K562 (cell line): ENCODE data around the gene TMEM87A. TPM values are rescaled to one million over a fixed set of nuclear protein-coding genes. Genes with fewer than 3 reads are reported as not detected.

Experiments used
- ATAC-seq: fragments of 200-7000 bp; cut with Tn5 transposase; 3 replicates; pipeline ENCODE4 v1.9.1; 2020; ENCODE audit warnings: moderate library complexity
- BruUV-seq: library from RNA; stranded (reverse); fragments of 400-500 nt; replicated peaks from 2 replicates; lab custom pipeline; 2021; lab: Mats Ljungman, UMichigan
- CTCF ChIA-PET: fragments of 300-600 bp; formaldehyde crosslinking; extraction: SDS; loops from one replicate; lab custom pipeline; 2021; ENCODE audit warnings: low intra/inter-chr PET ratio; lab: Yijun Ruan, JAX
- POLR2A ChIA-PET: fragments of 300-600, 350-650 bp; sonication (Branson Sonifier 250); formaldehyde crosslinking; extraction: SDS; loops from one replicate; lab custom pipeline; 2021; ENCODE audit warnings: antibody characterized with exemption, inconsistent platforms; lab: Yijun Ruan, JAX
- DNase-seq, 4 experiments: peaks; one replicate each; pipeline versions ENCODE4 v3.0.0 to v3.0.0-alpha.2; 2011 to 2018; ENCODE audit warnings: low spot score in 3 of 4, mixed read lengths in 3 of 4; ENCODE audit errors: extremely low read depth in 1 of 4
- FAIRE-seq: peaks from 2 replicates; lab custom pipeline; 2011; peaks lifted over from hg19 to GRCh38; lab: Jason Lieb, UNC
- H2AFZ ChIP-seq: 2 replicates; pipeline ENCODE4 v1.6.0; 2011; ENCODE audit warnings: low read depth, low read length, control low read depth, inconsistent platforms
- H3K27ac ChIP-seq: fragments of 200-600 bp; 3 replicates; pipeline ENCODE4 v1.8.0; 2011; ENCODE audit warnings: low read depth, mild to moderate bottlenecking, control low read depth, inconsistent platforms, low read length, moderate library complexity, mixed read lengths; ENCODE audit errors: extremely low read depth
- H3K27me3 ChIP-seq, 2 experiments: fragments of 300-600 bp in 1 of 2; 2 replicates in 1 of 2; 3 replicates in 1 of 2; pipeline versions ENCODE4 v1.6.0 to v1.8.0; 2011; ENCODE audit warnings: inconsistent platforms in 2 of 2, low read length in 2 of 2, mild to moderate bottlenecking in 1 of 2, mixed read lengths in 1 of 2, moderate library complexity in 1 of 2; ENCODE audit not compliant: control insufficient read depth in 2 of 2, insufficient read depth in 2 of 2
- H3K36me3 ChIP-seq: fragments of 300-600 bp; 3 replicates; pipeline ENCODE4 v1.8.0; 2011; ENCODE audit warnings: mild to moderate bottlenecking, low read length, inconsistent platforms; ENCODE audit not compliant: control insufficient read depth, insufficient read depth
- H3K4me1 ChIP-seq, 2 experiments: fragments of 200-600 bp in 1 of 2; replicated peaks in 1 of 2; 2 replicates in 1 of 2; 3 replicates in 1 of 2; pipeline versions ENCODE4 v1.5.1 to v1.8.0; 2011; ENCODE audit warnings: inconsistent platforms in 2 of 2, low read length in 2 of 2, mild to moderate bottlenecking in 1 of 2, mixed read lengths in 1 of 2, moderate library complexity in 1 of 2; ENCODE audit not compliant: control insufficient read depth in 2 of 2, insufficient read depth in 2 of 2
- H3K4me2 ChIP-seq: 2 replicates; pipeline ENCODE4 v1.6.1; 2011; ENCODE audit warnings: low read length, control low read depth, inconsistent platforms, mixed read lengths; ENCODE audit not compliant: insufficient read depth
- H3K4me3 ChIP-seq: fragments of 200-600 bp; sonication (generic), shearing (Covaris generic); 2 replicates; pipeline ENCODE4 v1.5.1; 2016; ENCODE audit warnings: control low read depth, inconsistent platforms
- H3K79me2 ChIP-seq: fragments of 200-600 bp; 3 replicates; pipeline ENCODE4 v1.8.0; 2011; ENCODE audit warnings: low read length, inconsistent platforms; ENCODE audit not compliant: control insufficient read depth, insufficient read depth
- H3K9ac ChIP-seq, 2 experiments: 2 replicates each; pipeline versions ENCODE4 v1.6.0 to v1.6.1; 2011; ENCODE audit warnings: low read depth in 2 of 2, low read length in 2 of 2, control low read depth in 1 of 2, inconsistent platforms in 1 of 2, mild to moderate bottlenecking in 1 of 2, mixed read lengths in 1 of 2; ENCODE audit not compliant: insufficient read depth in 1 of 2
- H3K9me1 ChIP-seq: one replicate; pipeline ENCODE4 v1.6.0; 2011; ENCODE audit warnings: inconsistent platforms, mild to moderate bottlenecking, low read length, moderate library complexity; ENCODE audit not compliant: control insufficient read depth, insufficient read depth
- H3K9me3 ChIP-seq: replicated peaks from 2 replicates; pipeline ENCODE4 v1.5.1; 2011; ENCODE audit warnings: low read depth, low read length, inconsistent platforms; ENCODE audit not compliant: control insufficient read depth, insufficient read depth
- H4K20me1 ChIP-seq: replicated peaks from 2 replicates; pipeline ENCODE4 v1.6.1; 2011; ENCODE audit warnings: low read length, inconsistent platforms, mixed read lengths; ENCODE audit not compliant: control insufficient read depth, insufficient read depth
- EP400 ChIP-seq: fragments of 450-650 bp; IDR thresholded peaks from 2 replicates; pipeline ENCODE4 v1.6.1; 2017; ENCODE audit warnings: antibody characterized with exemption, mild to moderate bottlenecking, moderate library complexity
- RBM39 ChIP-seq: fragments of 200-400 bp; formaldehyde crosslinking; optimal IDR thresholded peaks from 2 replicates; pipeline ENCODE3; 2018; ENCODE audit warnings: low read depth, low read length
- ZC3H4 ChIP-seq: sonication (generic); formaldehyde crosslinking; IDR thresholded peaks from 2 replicates; pipeline ENCODE4 v1.9.0; 2021; ENCODE audit warnings: missing genetic modification reagents, borderline replicate concordance
- WGBS: fragments of 100-300 bp; shearing (Covaris generic); methylation state at CpG from one replicate; pipeline ENCODE4 v1.1.6; 2016; ENCODE audit warnings: low coverage, mixed read lengths; ENCODE audit not compliant: insufficient coverage; ENCODE audit errors: missing lambda C conversion rate; 5-methylcytosine and 5-hydroxymethylcytosine counted together
- in situ Hi-C: fragments of 300-500 bp; cut with MboI; formaldehyde crosslinking; loops from 4 replicates; pipeline ENCODE4 v1.15.0; 2018; ENCODE audit warnings: inconsistent platforms, mixed read lengths
- intact Hi-C: fragments of 100-400 bp; cut with micrococcal nuclease; formaldehyde crosslinking; loops from 2 replicates; pipeline ENCODE4 v1.14.2; 2022
- polyA plus RNA-seq, 8 experiments: library from polyadenylated mRNA; depleted of rRNA in 4 of 8; stranded (reverse) in 5 of 8; unstranded in 3 of 8; fragments of >200 nt; fragmentation: Nextera tagmentation in 2 of 8; fragmentation: Illumina TruSeq in 1 of 8; extraction: Ambion mirVana in 2 of 8; extraction: Trizol in 1 of 8; gene quantifications; 2 replicates each; pipeline versions ENCODE4 v1.2.1 to v1.2.3, GENCODE V29; 2011 to 2014; ENCODE audit warnings: inconsistent platforms in 1 of 8, missing spikeins in 1 of 8
- total RNA-seq, 7 experiments: library from RNA; depleted of rRNA in 6 of 7; stranded (reverse); fragments of >200 nt in 6 of 7; fragmentation: Illumina TruSeq in 2 of 7; extraction: Trizol in 2 of 7; gene quantifications; 2 replicates each; pipeline versions ENCODE4 v1.2.1 to v1.2.3, GENCODE V29; 2011 to 2021; ENCODE audit warnings: low replicate concordance in 1 of 7
- TF ChIP-seq, protein P1 (sequence below): fragments of 250-450 bp; sonication (Bioruptor Pico); IDR thresholded peaks from 2 replicates; pipeline ENCODE4 v1.5.0; 2020; ENCODE audit warnings: mild to moderate bottlenecking, borderline replicate concordance

The TMEM87A gene
- total and polyA plus RNA-seq, 9 of the 15 experiments (the other 6 are each of a cell fraction or from before 2014, with no cell fraction given), result 16.6 to 43.3 (median 29.6) TPM

DNA sequence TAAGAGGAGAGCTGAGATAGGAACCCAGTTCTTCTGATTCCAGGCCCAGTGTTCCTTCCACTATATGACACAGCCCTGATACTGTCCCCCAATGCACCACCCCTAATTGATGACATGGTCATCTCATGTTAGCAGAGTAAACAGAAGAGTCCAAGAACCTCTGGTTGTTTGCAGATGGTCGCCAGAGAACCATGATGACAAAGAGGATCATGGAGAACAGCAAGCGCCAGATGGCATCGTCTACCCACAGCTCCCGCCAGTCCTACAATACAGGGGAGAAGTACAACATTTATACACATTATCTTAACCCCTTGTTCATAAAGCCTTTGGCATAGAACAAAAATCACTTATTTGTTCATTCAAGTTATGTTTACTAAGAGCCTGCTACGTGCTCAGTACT is 46.6 kb downstream of the TMEM87A start:
- H3K79me2 ChIP-seq, result no peaks in the 10 kb centered on the region
- intact Hi-C loops (no loop called here), in situ Hi-C loops (no loop called here)
- peaks cover 74% of the 10 kb centered on the region for H3K36me3 ChIP-seq
- H3K27ac ChIP-seq, result no peak overlapping the region
- ChIA-PET POLR2A (interaction anchor here (1.1 to 1.9 kb wide), 2 partner anchors 18 to 34 kb away, joined by 3 to 6 read pairs; partner anchors contain the start of gene VPS39), CTCF (no interaction called here)
- no peak overlapping the region for H3K4me3 ChIP-seq
- H2AFZ ChIP-seq, result no peak overlapping the region
- no peaks in the 10 kb centered on the region for H3K9me1 ChIP-seq
- no TSS peak for BruUV-seq
- FAIRE-seq, result no peak
- WGBS, result 96% methylated on average over 5 of the region's 5 CpGs
- H3K27me3 ChIP-seq, result no peaks in the 10 kb centered on the region
- no peak overlapping the region for H3K4me2 ChIP-seq
- DNase-seq, result no peak
- H3K9me3 ChIP-seq, result no peaks in the 10 kb centered on the region
- H3K4me1 ChIP-seq, result no peaks in the 10 kb centered on the region
- no peak for ATAC-seq
- TF ChIP-seq, protein P1, sequence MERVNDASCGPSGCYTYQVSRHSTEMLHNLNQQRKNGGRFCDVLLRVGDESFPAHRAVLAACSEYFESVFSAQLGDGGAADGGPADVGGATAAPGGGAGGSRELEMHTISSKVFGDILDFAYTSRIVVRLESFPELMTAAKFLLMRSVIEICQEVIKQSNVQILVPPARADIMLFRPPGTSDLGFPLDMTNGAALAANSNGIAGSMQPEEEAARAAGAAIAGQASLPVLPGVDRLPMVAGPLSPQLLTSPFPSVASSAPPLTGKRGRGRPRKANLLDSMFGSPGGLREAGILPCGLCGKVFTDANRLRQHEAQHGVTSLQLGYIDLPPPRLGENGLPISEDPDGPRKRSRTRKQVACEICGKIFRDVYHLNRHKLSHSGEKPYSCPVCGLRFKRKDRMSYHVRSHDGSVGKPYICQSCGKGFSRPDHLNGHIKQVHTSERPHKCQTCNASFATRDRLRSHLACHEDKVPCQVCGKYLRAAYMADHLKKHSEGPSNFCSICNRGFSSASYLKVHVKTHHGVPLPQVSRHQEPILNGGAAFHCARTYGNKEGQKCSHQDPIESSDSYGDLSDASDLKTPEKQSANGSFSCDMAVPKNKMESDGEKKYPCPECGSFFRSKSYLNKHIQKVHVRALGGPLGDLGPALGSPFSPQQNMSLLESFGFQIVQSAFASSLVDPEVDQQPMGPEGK (CRISPR knock-in tag), result no peak
- no peak for TF ChIP-seq RBM39
- no peak for TF ChIP-seq EP400
- TF ChIP-seq ZC3H4, result no peak
- H4K20me1 ChIP-seq, result no peaks in the 10 kb centered on the region
- H3K9ac ChIP-seq, result no peak overlapping the region
